GM23248 (cell line): ENCODE measurements around the gene ALDH3B1.

Source experiments
- EZH2 ChIP-seq: fragments of 200-600 bp; sonication (generic); IDR thresholded peaks from 2 replicates; pipeline ENCODE4 v1.6.1; 2018; ENCODE audit warnings: antibody characterized with exemption, mild to moderate bottlenecking; ENCODE audit not compliant: insufficient read depth, poor library complexity, severe bottlenecking
- EZH2phosphoT487 ChIP-seq: fragments of 200-600 bp; sonication (generic); IDR thresholded peaks from 2 replicates; pipeline ENCODE4 v1.6.1; 2018; ENCODE audit warnings: antibody characterized with exemption, moderate library complexity, mild to moderate bottlenecking, low read depth; ENCODE audit not compliant: insufficient read depth

DNA sequence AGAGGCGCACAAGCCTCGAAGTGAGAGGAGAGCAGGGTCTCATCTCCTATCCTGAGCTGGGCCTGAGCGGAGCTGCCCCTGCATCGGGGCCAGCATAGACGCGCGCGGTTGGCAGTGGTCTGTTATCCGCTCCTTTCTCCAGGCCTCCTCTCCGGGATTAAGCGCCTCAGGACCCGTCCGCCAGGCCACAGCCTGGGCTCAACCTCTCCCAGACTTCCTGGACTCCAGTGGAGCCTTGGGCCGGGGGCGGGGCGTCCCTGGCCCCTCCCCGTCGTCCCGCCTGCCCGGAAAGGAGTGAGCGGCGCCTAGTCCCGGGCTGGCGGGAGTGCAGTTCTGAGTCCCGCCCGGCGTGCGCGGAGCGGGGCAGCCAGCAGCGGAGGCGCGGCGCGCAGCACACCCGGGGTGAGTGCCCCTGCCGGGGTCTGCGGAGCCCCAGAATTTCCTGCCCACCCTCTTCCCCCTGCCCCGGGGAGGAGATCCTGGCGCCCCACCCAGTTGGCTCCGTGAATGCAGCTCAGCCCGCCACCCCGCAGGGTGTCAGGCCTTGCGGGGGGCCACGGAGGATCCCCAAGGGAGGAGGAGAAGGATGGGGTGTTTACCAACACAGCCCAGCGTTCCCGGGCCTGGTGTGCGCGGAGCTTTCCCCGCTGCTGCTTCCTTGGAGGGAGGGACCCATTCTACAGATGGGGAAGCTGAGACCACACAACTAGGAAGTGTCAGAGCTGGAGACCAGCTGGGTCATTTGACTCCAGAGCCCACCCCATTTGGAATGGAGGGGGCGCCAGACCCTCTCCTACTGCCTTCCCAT, 28.8 kb downstream of the ALDH3B1 start, which contains the start of gene TCIRG1:
- TF ChIP-seq EZH2 (no peak), EZH2phosphoT487 (no peak)
